Keratinocyte (primary cell): Measurements from ENCODE around the gene ATF1. TPM values are rescaled to one million over a fixed set of nuclear protein-coding genes. Genes with fewer than 3 reads are reported as not detected.

Experiments used
- DNase-seq: peaks from one replicate; pipeline ENCODE4 v3.0.0-alpha.2; 2011; ENCODE audit warnings: low read depth, missing footprints, low spot score
- FAIRE-seq: peaks from 2 replicates; lab custom pipeline; 2011; peaks lifted over from hg19 to GRCh38; lab: Jason Lieb, UNC
- H2AFZ ChIP-seq: 2 replicates; pipeline ENCODE4 v1.6.0; 2012; ENCODE audit warnings: low read length, control low read depth, inconsistent platforms; ENCODE audit not compliant: control insufficient read depth
- H3K27ac ChIP-seq: 2 replicates; pipeline ENCODE4 v1.5.1; 2011; ENCODE audit warnings: low read length; ENCODE audit not compliant: control insufficient read depth, insufficient read depth
- H3K27me3 ChIP-seq: 3 replicates; pipeline ENCODE4 v1.6.0; 2011; ENCODE audit warnings: low read length; ENCODE audit not compliant: control insufficient read depth, insufficient read depth; ENCODE audit errors: extremely low read depth
- H3K36me3 ChIP-seq, 2 experiments: 2 replicates in 1 of 2; 3 replicates in 1 of 2; pipeline ENCODE4 v1.5.1; 2011; ENCODE audit warnings: low read length in 2 of 2, mild to moderate bottlenecking in 1 of 2; ENCODE audit not compliant: control insufficient read depth in 2 of 2, insufficient read depth in 2 of 2; ENCODE audit errors: extremely low read depth in 1 of 2
- H3K4me1 ChIP-seq: 3 replicates; pipeline ENCODE4 v1.5.1; 2011; ENCODE audit warnings: low read length; ENCODE audit not compliant: control insufficient read depth, insufficient read depth; ENCODE audit errors: extremely low read depth
- H3K4me2 ChIP-seq: 3 replicates; pipeline ENCODE4 v1.6.0; 2011; ENCODE audit warnings: low read depth, low read length; ENCODE audit not compliant: control insufficient read depth, insufficient read depth; ENCODE audit errors: extremely low read depth
- H3K4me3 ChIP-seq, 3 experiments: fragments of 200-600 bp in 1 of 3; sonication (generic) in 1 of 3; 2 replicates in 2 of 3; 3 replicates in 1 of 3; pipeline ENCODE4 v1.5.1; 2011 to 2016; ENCODE audit warnings: low read length in 3 of 3, mild to moderate bottlenecking in 3 of 3, control low read depth in 2 of 3, inconsistent platforms in 1 of 3, low read depth in 1 of 3, mixed read lengths in 1 of 3, mixed run types in 1 of 3, moderate library complexity in 1 of 3; ENCODE audit not compliant: control insufficient read depth in 2 of 3, insufficient read depth in 2 of 3; ENCODE audit errors: extremely low read depth in 1 of 3
- H3K79me2 ChIP-seq: 2 replicates; pipeline ENCODE4 v1.6.0; 2012; ENCODE audit warnings: low read length; ENCODE audit not compliant: control insufficient read depth, insufficient read depth
- H3K9ac ChIP-seq: 3 replicates; pipeline ENCODE4 v1.6.0; 2011; ENCODE audit warnings: low read length; ENCODE audit not compliant: control insufficient read depth, insufficient read depth; ENCODE audit errors: extremely low read depth
- H3K9me1 ChIP-seq: 3 replicates; pipeline ENCODE4 v1.6.0; 2011; ENCODE audit warnings: low read length; ENCODE audit not compliant: control insufficient read depth, insufficient read depth; ENCODE audit errors: extremely low read depth
- H3K9me3 ChIP-seq: 2 replicates; pipeline ENCODE4 v1.5.1; 2012; ENCODE audit warnings: low read depth, low read length; ENCODE audit not compliant: control insufficient read depth
- H4K20me1 ChIP-seq: 3 replicates; pipeline ENCODE4 v1.6.0; 2011; ENCODE audit warnings: low read length; ENCODE audit not compliant: control insufficient read depth, insufficient read depth; ENCODE audit errors: extremely low read depth
- EZH2 ChIP-seq: IDR thresholded peaks from one replicate; pipeline ENCODE4 v1.6.1; 2012; ENCODE audit warnings: inconsistent platforms, mild to moderate bottlenecking, low read length, moderate library complexity
- dilution Hi-C: fragments of 300-500 bp; cut with MboI; formaldehyde crosslinking; loops from one replicate; pipeline ENCODE4 v1.7.0; 2020; ENCODE audit warnings: low sequenced_read_pairs; ENCODE audit not compliant: extremely low pct_ligation_motif_present
- polyA plus RNA-seq, 5 experiments: library from polyadenylated mRNA; depleted of rRNA in 3 of 5; stranded (reverse) in 3 of 5; stranded (forward) in 1 of 5; unstranded in 1 of 5; fragments of >200 nt; gene quantifications; 1 replicate in 1 of 5; 2 replicates in 3 of 5; 3 replicates in 1 of 5; pipeline versions ENCODE4 v1.2.1 to v1.2.3, GENCODE V29; 2011 to 2012; ENCODE audit warnings: missing spikeins in 2 of 5, low read depth in 1 of 5, low replicate concordance in 1 of 5
- TF ChIP-seq, protein P1 (sequence below), 3 experiments: IDR thresholded peaks in 1 of 3; conservative IDR thresholded peaks in 1 of 3; optimal IDR thresholded peaks in 1 of 3; 2 replicates in 2 of 3; 3 replicates in 1 of 3; pipeline versions ENCODE3 to v1.5.1; 2011; ENCODE audit warnings: low read length in 3 of 3, mild to moderate bottlenecking in 3 of 3, moderate library complexity in 2 of 3, control low read depth in 1 of 3, inconsistent platforms in 1 of 3; ENCODE audit not compliant: insufficient read depth in 2 of 3; ENCODE audit errors: extremely low read depth in 1 of 3

Gene ATF1
- polyA plus RNA-seq, 1 donor (not counting 4 experiments of a cell fraction or from before 2014, with no cell fraction given) = 37.4 TPM

GRCh38 chr12:50734409-50735263 lies 29.3 kb upstream of the ATF1 start:
- dilution Hi-C loops = no loop called here
- Histone ChIP-seq H3K9me3 (no peaks in the 10 kb centered on the region), H3K79me2 (no peaks in the 10 kb centered on the region), H3K27me3 (no peaks in the 10 kb centered on the region), H3K4me3 (no peak overlapping the region), H3K27ac (no peak overlapping the region), H3K36me3 (peaks cover 40 to 48% of the 10 kb centered on the region in 2 experiments), H3K4me2 (no peak overlapping the region), H2AFZ (no peak overlapping the region), H3K4me1 (no peaks in the 10 kb centered on the region), H3K9me1 (no peaks in the 10 kb centered on the region), H4K20me1 (no peaks in the 10 kb centered on the region), H3K9ac (no peak overlapping the region)
- DNase-seq (no peak), FAIRE-seq (no peak)
- TF ChIP-seq, protein P1, sequence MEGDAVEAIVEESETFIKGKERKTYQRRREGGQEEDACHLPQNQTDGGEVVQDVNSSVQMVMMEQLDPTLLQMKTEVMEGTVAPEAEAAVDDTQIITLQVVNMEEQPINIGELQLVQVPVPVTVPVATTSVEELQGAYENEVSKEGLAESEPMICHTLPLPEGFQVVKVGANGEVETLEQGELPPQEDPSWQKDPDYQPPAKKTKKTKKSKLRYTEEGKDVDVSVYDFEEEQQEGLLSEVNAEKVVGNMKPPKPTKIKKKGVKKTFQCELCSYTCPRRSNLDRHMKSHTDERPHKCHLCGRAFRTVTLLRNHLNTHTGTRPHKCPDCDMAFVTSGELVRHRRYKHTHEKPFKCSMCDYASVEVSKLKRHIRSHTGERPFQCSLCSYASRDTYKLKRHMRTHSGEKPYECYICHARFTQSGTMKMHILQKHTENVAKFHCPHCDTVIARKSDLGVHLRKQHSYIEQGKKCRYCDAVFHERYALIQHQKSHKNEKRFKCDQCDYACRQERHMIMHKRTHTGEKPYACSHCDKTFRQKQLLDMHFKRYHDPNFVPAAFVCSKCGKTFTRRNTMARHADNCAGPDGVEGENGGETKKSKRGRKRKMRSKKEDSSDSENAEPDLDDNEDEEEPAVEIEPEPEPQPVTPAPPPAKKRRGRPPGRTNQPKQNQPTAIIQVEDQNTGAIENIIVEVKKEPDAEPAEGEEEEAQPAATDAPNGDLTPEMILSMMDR (optimal IDR thresholded peaks at IDR 0.05 in 1 of 3, IDR thresholded peaks at IDR 0.05 in 1 of 3, conservative IDR thresholded peaks at IDR 0.05 in 1 of 3; ENCODE audit: extremely low read depth in 1 of 3, insufficient read depth in 2 of 3, low read length in 3 of 3) = peak; percentile 40 to 55 (median 41)
- TF ChIP-seq EZH2 = no peak

DNA sequence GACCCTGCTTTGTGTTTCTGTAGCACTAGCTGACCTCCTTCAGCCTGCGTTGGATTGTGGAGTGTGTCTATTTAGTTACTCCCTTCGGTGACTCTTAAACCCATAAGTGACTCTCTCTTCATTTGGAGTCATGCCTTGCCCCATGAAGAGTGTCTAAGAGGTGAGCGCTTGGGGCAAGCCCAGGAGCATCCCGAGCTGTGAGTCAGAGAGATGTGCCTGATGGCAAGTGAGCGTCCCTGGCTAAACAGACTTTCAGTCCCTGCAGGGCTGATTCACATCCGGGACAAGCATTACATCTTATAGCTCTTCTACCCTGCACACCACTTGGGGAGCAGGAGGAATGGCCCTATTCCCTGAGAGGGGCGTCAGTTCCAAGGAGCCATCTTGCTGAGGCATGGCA lies 24.3 kb upstream of the ATF1 start:
- H3K9me3 ChIP-seq = no peaks in the 10 kb centered on the region
- H3K27me3 ChIP-seq = no peaks in the 10 kb centered on the region
- no peaks in the 10 kb centered on the region for H4K20me1 ChIP-seq
- H3K9ac ChIP-seq = no peak overlapping the region
- H2AFZ ChIP-seq = no peak overlapping the region
- DNase-seq = no peak
- dilution Hi-C loops = no loop called here
- no peak overlapping the region for H3K27ac ChIP-seq
- TF ChIP-seq EZH2 = no peak
- TF ChIP-seq, protein P1 (optimal IDR thresholded peaks at IDR 0.05 in 1 of 3, IDR thresholded peaks at IDR 0.05 in 1 of 3, conservative IDR thresholded peaks at IDR 0.05 in 1 of 3; ENCODE audit: extremely low read depth in 1 of 3, insufficient read depth in 2 of 3, low read length in 3 of 3) = no peak
- no peak overlapping the region for H3K4me3 ChIP-seq
- H3K79me2 ChIP-seq = no peaks in the 10 kb centered on the region
- H3K4me2 ChIP-seq = no peak overlapping the region
- H3K36me3 ChIP-seq = peaks cover 32 to 36% of the 10 kb centered on the region in 2 experiments
- no peak for FAIRE-seq
- H3K4me1 ChIP-seq = no peaks in the 10 kb centered on the region
- H3K9me1 ChIP-seq = no peaks in the 10 kb centered on the region
